Prostate gland (tissue), 2 donors: ENCODE results near the gene MYRF.

ENCODE experiments used
- CTCF ChIP-seq, 4 experiments: fragments of 200-600 bp in 2 of 4; fragments of 450-650 bp in 2 of 4; sonication (generic) in 2 of 4; IDR thresholded peaks; 1 replicate in 3 of 4; 2 replicates in 1 of 4; pipeline ENCODE4 v1.5.1; 2016 to 2019; ENCODE audit warnings: antibody characterized with exemption in 4 of 4, mild to moderate bottlenecking in 2 of 4, moderate library complexity in 2 of 4
- POLR2A ChIP-seq: fragments of 450-650 bp; IDR thresholded peaks from one replicate; pipeline ENCODE4 v1.6.1; 2016; ENCODE audit warnings: antibody characterized with exemption, mild to moderate bottlenecking
- POLR2AphosphoS5 ChIP-seq: sonication (generic); formaldehyde crosslinking; IDR thresholded peaks from one replicate; pipeline ENCODE4 v1.6.1; 2017; ENCODE audit warnings: antibody characterized with exemption

- TF ChIP-seq CTCF (IDR thresholded peaks at IDR 0.05) (no peak), POLR2AphosphoS5 (no peak), POLR2A (no peak)
Measured at GRCh38 chr11:61812736-61813411, 60.4 kb downstream of the MYRF start.
